ENCODE results near the gene ELL2.
A peak's percentile ranks its signal among the peaks of the same experiment; 100 is the strongest.

The ELL2 gene

GRCh38 chr5:95989283-95990048 is 27.8 kb upstream of the ELL2 start:
- DNase-seq (ENCODE audit: low read depth) = no peak
- TF ChIP-seq, protein P1, sequence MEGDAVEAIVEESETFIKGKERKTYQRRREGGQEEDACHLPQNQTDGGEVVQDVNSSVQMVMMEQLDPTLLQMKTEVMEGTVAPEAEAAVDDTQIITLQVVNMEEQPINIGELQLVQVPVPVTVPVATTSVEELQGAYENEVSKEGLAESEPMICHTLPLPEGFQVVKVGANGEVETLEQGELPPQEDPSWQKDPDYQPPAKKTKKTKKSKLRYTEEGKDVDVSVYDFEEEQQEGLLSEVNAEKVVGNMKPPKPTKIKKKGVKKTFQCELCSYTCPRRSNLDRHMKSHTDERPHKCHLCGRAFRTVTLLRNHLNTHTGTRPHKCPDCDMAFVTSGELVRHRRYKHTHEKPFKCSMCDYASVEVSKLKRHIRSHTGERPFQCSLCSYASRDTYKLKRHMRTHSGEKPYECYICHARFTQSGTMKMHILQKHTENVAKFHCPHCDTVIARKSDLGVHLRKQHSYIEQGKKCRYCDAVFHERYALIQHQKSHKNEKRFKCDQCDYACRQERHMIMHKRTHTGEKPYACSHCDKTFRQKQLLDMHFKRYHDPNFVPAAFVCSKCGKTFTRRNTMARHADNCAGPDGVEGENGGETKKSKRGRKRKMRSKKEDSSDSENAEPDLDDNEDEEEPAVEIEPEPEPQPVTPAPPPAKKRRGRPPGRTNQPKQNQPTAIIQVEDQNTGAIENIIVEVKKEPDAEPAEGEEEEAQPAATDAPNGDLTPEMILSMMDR (conservative IDR thresholded peaks at IDR 0.05; ENCODE audit: low read length) = no peak
- H3K4me3 ChIP-seq (ENCODE audit: low read length) = no peak overlapping the region

- no peak for DNase-seq (ENCODE audit: low read depth)
- TF ChIP-seq, protein P1 (conservative IDR thresholded peaks at IDR 0.05; ENCODE audit: low read length) = no peak
- H3K4me3 ChIP-seq (ENCODE audit: low read length) = no peak overlapping the region
Observed at GRCh38 chr5:95988877-95989276, 27.2 kb upstream of the ELL2 start.

- H3K4me3 ChIP-seq (ENCODE audit: low read length) = no peak overlapping the region
- no peak for DNase-seq (ENCODE audit: low read depth)
- TF ChIP-seq, protein P1 (conservative IDR thresholded peaks at IDR 0.05; ENCODE audit: low read length) = no peak
Observed at GRCh38 chr5:95988094-95988493, 26.4 kb upstream of the ELL2 start.

GRCh38 chr5:95986937-95987520 is 25.4 kb upstream of the ELL2 start:
- TF ChIP-seq, protein P1 (conservative IDR thresholded peaks at IDR 0.05; ENCODE audit: low read length) = no peak
- H3K4me3 ChIP-seq (ENCODE audit: low read length) = no peak overlapping the region

GRCh38 chr5:95986001-95986400 is 24.4 kb upstream of the ELL2 start:
- peak; percentile 73 for DNase-seq (ENCODE audit: low read depth)
- H3K4me3 ChIP-seq (ENCODE audit: low read length) = no peak overlapping the region
- TF ChIP-seq, protein P1 (conservative IDR thresholded peaks at IDR 0.05; ENCODE audit: low read length) = no peak

More at GRCh38 chr5:95986937-95987520, 25.4 kb upstream of the ELL2 start:
- DNase-seq (ENCODE audit: low read depth) = no peak

- H3K4me3 ChIP-seq (ENCODE audit: low read length) = no peak overlapping the region
- DNase-seq (ENCODE audit: low read depth) = no peak
- TF ChIP-seq, protein P1 (conservative IDR thresholded peaks at IDR 0.05; ENCODE audit: low read length) = no peak
Observed at GRCh38 chr5:95985249-95985648, 23.6 kb upstream of the ELL2 start.
